HK-2 (cell line): ENCODE measurements around the gene POTEJ.
"Not testable (repeated sequence)": the region's sequence is repeated elsewhere in the genome, so short reads cannot be mapped to it uniquely, and the experiment has no call there.

Source experiments
- DNase-seq: peaks from one replicate; pipeline ENCODE4 v3.0.0-alpha.2; 2018; ENCODE audit not compliant: unreplicated experiment

POTEJ gene

GRCh38 chr2:130611140-130611539, at the start of gene POTEJ:
Gene POTEJ (plus strand): TSS chr2:130611440. CDS start chr2:130611533, 93 bp downstream.
- not testable (repeated sequence) for DNase-seq

- not testable (repeated sequence) for DNase-seq
Observed at GRCh38 chr2:130566165-130566564, 45.1 kb upstream of the POTEJ start.

GRCh38 chr2:130571929-130572328, 39.3 kb upstream of the POTEJ start:
- DNase-seq = not testable (repeated sequence)

GRCh38 chr2:130574230-130574629, 37.0 kb upstream of the POTEJ start:
- not testable (repeated sequence) for DNase-seq

GRCh38 chr2:130576209-130576784, 34.9 kb upstream of the POTEJ start:
- DNase-seq = not testable (repeated sequence)

GRCh38 chr2:130577559-130577958, 33.7 kb upstream of the POTEJ start:
- not testable (repeated sequence) for DNase-seq

- not testable (repeated sequence) for DNase-seq
Observed at GRCh38 chr2:130579121-130579520, 32.1 kb upstream of the POTEJ start.

GRCh38 chr2:130581491-130581890, 29.7 kb upstream of the POTEJ start:
- not testable (repeated sequence) for DNase-seq

GRCh38 chr2:130582970-130583369, 28.3 kb upstream of the POTEJ start:
- not testable (repeated sequence) for DNase-seq

- not testable (repeated sequence) for DNase-seq
Observed at GRCh38 chr2:130583582-130583981, 27.7 kb upstream of the POTEJ start.

- DNase-seq = not testable (repeated sequence)
Observed at GRCh38 chr2:130584726-130585125, 26.5 kb upstream of the POTEJ start.

GRCh38 chr2:130588688-130589458, 22.4 kb upstream of the POTEJ start:
- DNase-seq = not testable (repeated sequence)

- DNase-seq = not testable (repeated sequence)
Observed at GRCh38 chr2:130590170-130590841, 20.9 kb upstream of the POTEJ start.

GRCh38 chr2:130590842-130591359, 20.3 kb upstream of the POTEJ start:
- DNase-seq = not testable (repeated sequence)

- DNase-seq = not testable (repeated sequence)
Observed at GRCh38 chr2:130592791-130593414, 18.3 kb upstream of the POTEJ start.

GRCh38 chr2:130594011-130594410, 17.2 kb upstream of the POTEJ start:
- DNase-seq = not testable (repeated sequence)

- DNase-seq = not testable (repeated sequence)
Observed at GRCh38 chr2:130596757-130597156, 14.5 kb upstream of the POTEJ start.

- DNase-seq = not testable (repeated sequence)
Observed at GRCh38 chr2:130597994-130598393, 13.2 kb upstream of the POTEJ start.

- DNase-seq = not testable (repeated sequence)
Observed at GRCh38 chr2:130598463-130598862, 12.8 kb upstream of the POTEJ start.

GRCh38 chr2:130599393-130599792, 11.8 kb upstream of the POTEJ start, which contains the start of gene CFC1:
Gene CFC1 (minus strand): TSS chr2:130599575. CDS start chr2:130599287, 288 bp downstream.
- DNase-seq = not testable (repeated sequence)

GRCh38 chr2:130599926-130600325, 11.3 kb upstream of the POTEJ start:
- DNase-seq = not testable (repeated sequence)
